ENCODE data around the gene RSBN1. TPM values are rescaled to one million over a fixed set of nuclear protein-coding genes. Genes with fewer than 3 reads are reported as not detected.
A peak's percentile ranks its signal among the peaks of the same experiment; 100 is the strongest.

The RSBN1 gene
- total RNA-seq: 10 to 100 TPM; 18.2 to 25.6 (median 23.3) TPM

GRCh38 chr1:113811888-113812660, at the start of gene RSBN1:
TSS of gene RSBN1 (minus strand) at chr1:113812476. CDS start at chr1:113812412, 64 bp downstream.
- Histone ChIP-seq H3K4me1 (peaks cover 0 to 10% (median 0%) of the 10 kb centered on the region in 4 donors), H3K9me3 (no peaks in the 10 kb centered on the region), H3K36me3 (peaks cover 0 to 3% (median 0%) of the 10 kb centered on the region in 3 donors), H3K27me3 (no peaks in the 10 kb centered on the region), H3K27ac (peak within 1 kb of the TSS; percentile 93 to 98 (median 96)), H3K4me3 (peak within 1 kb of the TSS; percentile 79 to 97 (median 90))
- DNase-seq: peak; percentile 98 to 100 (median 99)
- TF ChIP-seq POLR2A (IDR thresholded peaks at IDR 0.05) (peak; percentile 90 to 98), CTCF (IDR thresholded peaks at IDR 0.05) (peak in 5 of 6 experiments; percentile 6 to 42 (median 32))

GRCh38 chr1:113861641-113862040, 49.4 kb upstream of the RSBN1 start:
- no peaks in the 10 kb centered on the region for H3K9me3 ChIP-seq
- no peaks in the 10 kb centered on the region for H3K27me3 ChIP-seq
- peaks cover 0 to 15% (median 0%) of the 10 kb centered on the region in 3 donors for H3K36me3 ChIP-seq
- peak overlapping the region in 1 of 4 donors; percentile 69 for H3K27ac ChIP-seq
- H3K4me3 ChIP-seq: no peak overlapping the region
- TF ChIP-seq CTCF (IDR thresholded peaks at IDR 0.05) (no peak), POLR2A (IDR thresholded peaks at IDR 0.05) (no peak)
- peaks cover 0 to 5% (median 0%) of the 10 kb centered on the region in 4 donors for H3K4me1 ChIP-seq
- no peak for DNase-seq

- no peak for DNase-seq
These were observed 48.6 kb upstream of the RSBN1 start for GRCh38 chr1:113860891-113861290.

GRCh38 chr1:113859478-113860175, 47.4 kb upstream of the RSBN1 start:
- Histone ChIP-seq H3K9me3 (no peaks in the 10 kb centered on the region), H3K36me3 (peaks cover 0 to 31% (median 0%) of the 10 kb centered on the region in 3 donors), H3K4me1 (peaks cover 0 to 5% (median 0%) of the 10 kb centered on the region in 4 donors), H3K4me3 (no peak overlapping the region), H3K27me3 (no peaks in the 10 kb centered on the region), H3K27ac (peak overlapping the region in 1 of 4 donors; percentile 69)
- DNase-seq: no peak
- no peak for TF ChIP-seq CTCF (IDR thresholded peaks at IDR 0.05)
- no peak for TF ChIP-seq POLR2A (IDR thresholded peaks at IDR 0.05)

More at GRCh38 chr1:113860891-113861290, 48.6 kb upstream of the RSBN1 start:
- Histone ChIP-seq H3K27me3 (no peaks in the 10 kb centered on the region), H3K9me3 (no peaks in the 10 kb centered on the region), H3K36me3 (peaks cover 0 to 21% (median 0%) of the 10 kb centered on the region in 3 donors), H3K27ac (peak overlapping the region in 1 of 4 donors; percentile 69), H3K4me3 (no peak overlapping the region), H3K4me1 (peaks cover 0 to 5% (median 0%) of the 10 kb centered on the region in 4 donors)
- TF ChIP-seq CTCF (IDR thresholded peaks at IDR 0.05) (no peak), POLR2A (IDR thresholded peaks at IDR 0.05) (no peak)

- peaks cover 0 to 5% (median 0%) of the 10 kb centered on the region in 4 donors for H3K4me1 ChIP-seq
- peaks cover 0 to 31% (median 0%) of the 10 kb centered on the region in 3 donors for H3K36me3 ChIP-seq
- no peaks in the 10 kb centered on the region for H3K9me3 ChIP-seq
- peak overlapping the region in 1 of 4 donors; percentile 69 for H3K27ac ChIP-seq
- TF ChIP-seq CTCF (IDR thresholded peaks at IDR 0.05) (no peak), POLR2A (IDR thresholded peaks at IDR 0.05) (no peak)
- DNase-seq: no peak
- no peaks in the 10 kb centered on the region for H3K27me3 ChIP-seq
- no peak overlapping the region for H3K4me3 ChIP-seq
These were observed 46.7 kb upstream of the RSBN1 start for GRCh38 chr1:113858982-113859381.
